HEK293T (cell line): Measurements from ENCODE around the gene TYRO3.

Experiments
- CTCF ChIA-PET: fragments of 350-600 bp; formaldehyde crosslinking; extraction: SDS; loops from one replicate; lab custom pipeline; 2021; ENCODE audit warnings: antibody characterized with exemption, inconsistent platforms; lab: Yijun Ruan, JAX
- POLR2A ChIA-PET: fragments of 350-600 bp; formaldehyde crosslinking; extraction: SDS; loops from one replicate; lab custom pipeline; 2020; ENCODE audit warnings: antibody characterized with exemption, inconsistent platforms; lab: Yijun Ruan, JAX
- DNase-seq: peaks from one replicate; pipeline ENCODE4 v3.0.0; 2012; ENCODE audit warnings: mixed read lengths; ENCODE audit errors: extremely low spot score
- ARNT ChIP-seq: fragments of 450-650 bp; IDR thresholded peaks from 2 replicates; pipeline ENCODE4 v1.6.1; 2017; ENCODE audit warnings: mild to moderate bottlenecking
- BHLHE40 ChIP-seq: fragments of 450-650 bp; IDR thresholded peaks from 2 replicates; pipeline ENCODE4 v1.6.1; 2016; ENCODE audit warnings: mild to moderate bottlenecking, moderate library complexity, borderline replicate concordance
- CTBP1 ChIP-seq: fragments of 450-650 bp; IDR thresholded peaks from 2 replicates; pipeline ENCODE4 v1.6.1; 2016; ENCODE audit warnings: borderline replicate concordance
- ELF4 ChIP-seq: fragments of 450-650 bp; IDR thresholded peaks from 2 replicates; pipeline ENCODE4 v1.6.1; 2017; ENCODE audit warnings: antibody characterized with exemption
- FOXA1 ChIP-seq: fragments of 450-650 bp; IDR thresholded peaks from 2 replicates; pipeline ENCODE4 v1.6.1; 2016; ENCODE audit warnings: mild to moderate bottlenecking
- FOXK2 ChIP-seq: fragments of 450-650 bp; IDR thresholded peaks from 2 replicates; pipeline ENCODE4 v1.6.1; 2016; ENCODE audit warnings: mild to moderate bottlenecking
- FOXM1 ChIP-seq: fragments of 450-650 bp; IDR thresholded peaks from 2 replicates; pipeline ENCODE4 v1.6.1; 2017; ENCODE audit warnings: mild to moderate bottlenecking, borderline replicate concordance
- HDGF ChIP-seq: fragments of 450-650 bp; IDR thresholded peaks from 2 replicates; pipeline ENCODE4 v1.6.1; 2017; ENCODE audit warnings: antibody characterized with exemption, borderline replicate concordance
- L3MBTL2 ChIP-seq: fragments of 450-650 bp; conservative IDR thresholded peaks from 2 replicates; pipeline ENCODE4 v1.6.1; 2016; ENCODE audit warnings: mild to moderate bottlenecking
- LEF1 ChIP-seq: fragments of 450-650 bp; IDR thresholded peaks from 2 replicates; pipeline ENCODE4 v1.6.1; 2017; ENCODE audit warnings: mild to moderate bottlenecking, borderline replicate concordance
- NFRKB ChIP-seq: fragments of 450-650 bp; IDR thresholded peaks from 2 replicates; pipeline ENCODE4 v1.6.1; 2016; ENCODE audit warnings: mild to moderate bottlenecking, moderate library complexity
- SP1 ChIP-seq: fragments of 450-650 bp; IDR thresholded peaks from 2 replicates; pipeline ENCODE4 v1.6.1; 2017
- SUZ12 ChIP-seq: fragments of 450-650 bp; IDR thresholded peaks from 2 replicates; pipeline ENCODE4 v1.6.1; 2016; ENCODE audit warnings: mild to moderate bottlenecking
- TARDBP ChIP-seq: fragments of 450-650 bp; IDR thresholded peaks from 2 replicates; pipeline ENCODE4 v1.6.1; 2016
- ZNF384 ChIP-seq: fragments of 450-650 bp; IDR thresholded peaks from 2 replicates; pipeline ENCODE4 v1.6.1; 2016
- TF ChIP-seq, protein P1 (sequence below): fragments of 450-650 bp; IDR thresholded peaks from 2 replicates; pipeline ENCODE4 v1.6.1; 2016

The TYRO3 gene

GRCh38 chr15:41556677-41557076, 2.3 kb upstream of the TYRO3 start:
- DNase-seq = no peak
- ChIA-PET POLR2A (interaction anchor here (0.6 kb wide), 1 partner anchor 10 kb away, joined by 3 read pairs; no protein-coding TSS in a partner anchor), CTCF (interaction anchor here (0.6 kb wide), 1 partner anchor 11 kb away, joined by 4 read pairs; no protein-coding TSS in a partner anchor)
- TF ChIP-seq, protein P1, sequence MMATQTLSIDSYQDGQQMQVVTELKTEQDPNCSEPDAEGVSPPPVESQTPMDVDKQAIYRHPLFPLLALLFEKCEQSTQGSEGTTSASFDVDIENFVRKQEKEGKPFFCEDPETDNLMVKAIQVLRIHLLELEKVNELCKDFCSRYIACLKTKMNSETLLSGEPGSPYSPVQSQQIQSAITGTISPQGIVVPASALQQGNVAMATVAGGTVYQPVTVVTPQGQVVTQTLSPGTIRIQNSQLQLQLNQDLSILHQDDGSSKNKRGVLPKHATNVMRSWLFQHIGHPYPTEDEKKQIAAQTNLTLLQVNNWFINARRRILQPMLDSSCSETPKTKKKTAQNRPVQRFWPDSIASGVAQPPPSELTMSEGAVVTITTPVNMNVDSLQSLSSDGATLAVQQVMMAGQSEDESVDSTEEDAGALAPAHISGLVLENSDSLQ = no peak
- TF ChIP-seq CTBP1 = no peak
- TF ChIP-seq TARDBP = no peak
- no peak for TF ChIP-seq LEF1
- no peak for TF ChIP-seq SUZ12
- TF ChIP-seq HDGF = no peak

DNA sequence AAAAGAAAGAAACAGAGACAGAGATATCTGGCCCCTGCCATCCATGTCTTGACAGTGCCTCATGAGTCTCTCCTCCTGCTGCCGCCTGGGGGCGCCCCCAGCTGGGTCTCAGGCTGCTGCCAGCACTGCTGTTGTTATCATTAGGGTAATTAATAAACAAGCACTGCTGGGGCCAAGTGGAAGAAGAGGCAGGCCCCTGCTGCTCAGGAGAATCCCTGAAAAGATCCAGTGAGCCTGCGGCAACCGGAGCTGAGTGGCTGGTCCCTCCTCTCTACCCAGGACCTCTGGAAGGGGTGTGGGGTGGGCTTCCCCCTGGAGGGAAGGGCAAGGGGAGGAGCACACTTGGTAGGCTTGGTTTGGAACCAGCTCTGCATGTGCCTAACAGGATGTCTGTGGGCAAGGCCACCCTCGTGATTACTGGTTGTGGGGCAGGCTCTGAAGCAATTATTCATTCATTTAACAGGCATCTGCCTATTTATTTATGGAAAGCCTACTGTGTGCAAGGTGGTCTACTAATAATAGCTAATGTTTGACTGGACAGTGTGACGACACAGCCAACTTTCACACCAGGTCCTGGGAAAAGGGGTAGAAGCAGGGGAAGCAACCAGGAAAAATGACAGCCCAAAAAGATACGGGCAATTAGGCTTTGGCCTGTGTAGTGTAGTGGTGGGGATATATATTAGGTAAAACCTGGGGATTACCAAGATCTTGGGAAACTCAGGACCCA, 1.2 kb upstream of the TYRO3 start:
- ChIA-PET POLR2A (interaction anchor here (0.8 to 1.2 kb wide), 3 partner anchors 13 to 71 kb away, joined by 3 read pairs; partner anchors contain the start of gene RPAP1), CTCF (interaction anchor here (0.6 to 1.1 kb wide), 8 partner anchors 10 to 366 kb away, joined by 3 to 6 read pairs (median 3); partner anchors contain the start of genes MAPKBP1 and RPAP1)
- TF ChIP-seq CTBP1 (no peak), SP1 (no peak), ELF4 (no peak), NFRKB (no peak)
- peak; percentile 69 for DNase-seq

DNA sequence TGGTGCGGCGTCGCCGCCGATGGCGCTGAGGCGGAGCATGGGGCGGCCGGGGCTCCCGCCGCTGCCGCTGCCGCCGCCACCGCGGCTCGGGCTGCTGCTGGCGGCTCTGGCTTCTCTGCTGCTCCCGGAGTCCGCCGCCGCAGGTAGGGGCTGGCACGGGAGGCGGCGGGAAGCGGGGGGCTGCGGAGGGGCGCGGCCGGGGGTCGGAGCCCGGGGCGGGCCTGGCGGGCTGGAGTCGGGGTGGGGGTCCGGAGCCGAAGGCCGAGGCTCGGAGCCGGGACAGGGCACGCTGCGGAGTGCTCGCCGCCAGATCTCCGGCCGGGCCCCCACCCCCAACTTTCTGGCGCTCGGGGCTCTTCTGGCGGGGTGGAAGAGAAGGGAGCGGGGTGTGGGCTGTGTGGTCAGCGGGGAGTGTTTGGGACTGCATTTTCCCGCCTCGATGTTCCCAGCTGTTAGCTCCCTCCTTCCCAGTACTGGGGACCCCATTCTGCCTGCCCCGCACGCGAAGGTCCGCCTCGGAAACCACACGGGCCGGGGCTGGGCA, 299 bp downstream of the TYRO3 start:
- POLR2A ChIA-PET = interaction anchor here (1.2 kb wide), 1 partner anchor 15 kb away, joined by 4 read pairs; the partner anchor contains the start of gene RPAP1
- CTCF ChIA-PET = no interaction called here
- TF ChIP-seq L3MBTL2 (no peak), SP1 (no peak), SUZ12 (no peak), TARDBP (no peak), ELF4 (no peak), LEF1 (no peak), FOXM1 (no peak), ZNF384 (no peak), HDGF (no peak), FOXK2 (no peak), BHLHE40 (no peak), NFRKB (no peak), CTBP1 (no peak)
- TF ChIP-seq, protein P1 = no peak
- DNase-seq = no peak

GRCh38 chr15:41560572-41560874, 1.5 kb downstream of the TYRO3 start:
- TF ChIP-seq FOXM1 (no peak), SP1 (no peak), BHLHE40 (no peak), HDGF (no peak), SUZ12 (no peak)
- TF ChIP-seq, protein P1 = no peak
- ChIA-PET POLR2A (interaction anchor here (1.2 kb wide), 1 partner anchor 16 kb away, joined by 4 read pairs; the partner anchor contains the start of gene RPAP1), CTCF (interaction anchor here (0.6 to 1.3 kb wide), 2 partner anchors 43 to 121 kb away, joined by 3 to 4 read pairs; no protein-coding TSS in a partner anchor)
- DNase-seq = no peak

DNA sequence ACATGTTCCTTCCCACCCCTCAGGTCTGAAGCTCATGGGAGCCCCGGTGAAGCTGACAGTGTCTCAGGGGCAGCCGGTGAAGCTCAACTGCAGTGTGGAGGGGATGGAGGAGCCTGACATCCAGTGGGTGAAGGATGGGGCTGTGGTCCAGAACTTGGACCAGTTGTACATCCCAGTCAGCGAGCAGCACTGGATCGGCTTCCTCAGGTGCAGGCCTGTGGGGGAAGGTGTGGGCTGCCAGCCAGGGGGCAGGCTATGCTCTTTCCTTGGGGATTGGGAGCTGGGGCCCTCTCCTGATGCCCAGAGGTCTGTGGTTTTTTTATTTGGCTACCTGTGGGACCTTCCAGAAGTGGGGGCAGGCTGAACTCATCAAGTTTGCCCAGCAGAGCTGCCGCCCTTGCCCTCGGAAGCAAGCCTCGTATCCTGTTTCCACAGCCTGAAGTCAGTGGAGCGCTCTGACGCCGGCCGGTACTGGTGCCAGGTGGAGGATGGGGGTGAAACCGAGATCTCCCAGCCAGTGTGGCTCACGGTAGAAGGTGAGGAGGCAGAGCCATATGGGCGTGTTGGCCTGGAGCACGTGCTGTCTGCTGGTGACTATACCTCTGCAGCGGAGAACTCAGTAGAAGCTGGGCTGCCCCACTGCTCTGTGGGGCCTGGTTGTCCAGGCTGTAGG, 2.2 kb downstream of the TYRO3 start:
- ChIA-PET POLR2A (interaction anchor here (1.0 to 2.3 kb wide), 2 partner anchors 17 to 60 kb away, joined by 3 to 6 read pairs; partner anchors contain the start of gene RPAP1), CTCF (interaction anchor here (0.6 to 1.3 kb wide), 3 partner anchors 22 to 120 kb away, joined by 3 to 4 read pairs (median 4); no protein-coding TSS in a partner anchor)
- DNase-seq = no peak
- TF ChIP-seq, protein P1 = no peak
- no peak for TF ChIP-seq HDGF
- no peak for TF ChIP-seq NFRKB
- TF ChIP-seq FOXK2 = no peak
- TF ChIP-seq FOXM1 = no peak
- no peak for TF ChIP-seq FOXA1
- no peak for TF ChIP-seq SP1

GRCh38 chr15:41561777-41562145, 2.7 kb downstream of the TYRO3 start:
- POLR2A ChIA-PET = interaction anchor here (1.0 to 2.3 kb wide), 2 partner anchors 18 to 59 kb away, joined by 3 to 6 read pairs; partner anchors contain the start of gene RPAP1
- DNase-seq = no peak
- CTCF ChIA-PET = interaction anchor here (0.7 to 1.3 kb wide), 2 partner anchors 23 to 41 kb away, joined by 4 read pairs; no protein-coding TSS in a partner anchor
- no peak for TF ChIP-seq HDGF
- TF ChIP-seq FOXA1 = no peak
- TF ChIP-seq ZNF384 = no peak
- TF ChIP-seq FOXK2 = no peak
- TF ChIP-seq SUZ12 = no peak
- no peak for TF ChIP-seq L3MBTL2
- no peak for TF ChIP-seq FOXM1
- no peak for TF ChIP-seq ARNT
- TF ChIP-seq LEF1 = no peak
- TF ChIP-seq TARDBP = no peak
- no peak for TF ChIP-seq CTBP1
- no peak for TF ChIP-seq NFRKB
- TF ChIP-seq SP1 = no peak
- TF ChIP-seq BHLHE40 = no peak
- TF ChIP-seq, protein P1 = no peak
- no peak for TF ChIP-seq ELF4
